GM23338 (cell line): ENCODE data around the gene AVPR1B. TPM values are rescaled to one million over a fixed set of nuclear protein-coding genes. Genes with fewer than 3 reads are reported as not detected.
A peak's percentile ranks its signal among the peaks of the same experiment; 100 is the strongest.

ENCODE experiments used
- ATAC-seq: fragments of 200-7000 bp; cut with Tn5 transposase; 3 replicates; pipeline ENCODE4 v1.9.1; 2020
- DNase-seq: peaks from one replicate; pipeline ENCODE4 v3.0.0-alpha.2; 2015; ENCODE audit warnings: low spot score
- H2AFZ ChIP-seq: fragments of 200-600 bp; sonication (generic); 2 replicates; pipeline ENCODE4 v1.8.0; 2016; ENCODE audit warnings: antibody characterized with exemption, mild to moderate bottlenecking, moderate library complexity
- H3F3A ChIP-seq: fragments of 200-600 bp; sonication (generic); replicated peaks from 2 replicates; pipeline ENCODE4 v1.8.0; 2017; ENCODE audit warnings: antibody characterized with exemption, mixed run types, low read depth
- H3K27ac ChIP-seq: fragments of 200-600 bp; sonication (generic); 2 replicates; pipeline ENCODE4 v1.6.1; 2016; ENCODE audit warnings: low read depth
- H3K27me3 ChIP-seq: fragments of 200-600 bp; sonication (generic); 2 replicates; pipeline ENCODE4 v1.8.0; 2016; ENCODE audit warnings: mild to moderate bottlenecking, mixed run types, moderate library complexity; ENCODE audit not compliant: insufficient read depth
- H3K36me3 ChIP-seq: fragments of 200-600 bp; sonication (generic); 2 replicates; pipeline ENCODE4 v1.8.0; 2016; ENCODE audit warnings: mild to moderate bottlenecking; ENCODE audit not compliant: insufficient read depth
- H3K4me1 ChIP-seq: fragments of 200-600 bp; sonication (generic); 2 replicates; pipeline ENCODE4 v1.8.0; 2016; ENCODE audit warnings: mild to moderate bottlenecking, moderate library complexity; ENCODE audit not compliant: insufficient read depth
- H3K4me2 ChIP-seq: fragments of 200-600 bp; sonication (generic); 2 replicates; pipeline ENCODE4 v1.7.1; 2017; ENCODE audit warnings: mixed run types
- H3K4me3 ChIP-seq: fragments of 200-600 bp; sonication (generic); 2 replicates; pipeline ENCODE4 v1.6.1; 2016; ENCODE audit warnings: mixed run types
- H3K79me2 ChIP-seq: fragments of 200-600 bp; sonication (generic); replicated peaks from 2 replicates; pipeline ENCODE4 v1.8.0; 2017; ENCODE audit warnings: mild to moderate bottlenecking; ENCODE audit not compliant: insufficient read depth
- H3K9me2 ChIP-seq: fragments of 200-600 bp; sonication (generic); 2 replicates; pipeline ENCODE4 v1.8.0; 2017; ENCODE audit not compliant: insufficient read depth
- H4K20me1 ChIP-seq: fragments of 200-600 bp; sonication (generic); replicated peaks from 2 replicates; pipeline ENCODE4 v1.8.0; 2017; ENCODE audit warnings: mild to moderate bottlenecking; ENCODE audit not compliant: insufficient read depth
- H3K27ac Mint-ChIP-seq: 2 replicates; pipeline ENCODE4 v1.8.0; 2020; ENCODE audit warnings: inconsistent platforms, mild to moderate bottlenecking, moderate library complexity, mixed read lengths
- H3K27me3 Mint-ChIP-seq: 3 replicates; pipeline ENCODE4 v1.8.0; 2022; ENCODE audit warnings: low read depth, mild to moderate bottlenecking, moderate library complexity, mixed read lengths, inconsistent platforms; ENCODE audit not compliant: insufficient read depth, poor library complexity
- H3K36me3 Mint-ChIP-seq: 3 replicates; pipeline ENCODE4 v1.8.0; 2021; ENCODE audit warnings: low read depth, mild to moderate bottlenecking, inconsistent platforms, moderate library complexity, mixed read lengths
- H3K4me1 Mint-ChIP-seq: 3 replicates; pipeline ENCODE4 v1.8.0; 2020; ENCODE audit warnings: mild to moderate bottlenecking, inconsistent platforms, mixed read lengths
- H3K4me3 Mint-ChIP-seq: 3 replicates; pipeline ENCODE4 v1.8.0; 2021; ENCODE audit warnings: moderate library complexity, mild to moderate bottlenecking, inconsistent platforms, mixed read lengths
- H3K9me3 Mint-ChIP-seq: 3 replicates; pipeline ENCODE4 v1.8.0; 2020; ENCODE audit warnings: moderate library complexity, mild to moderate bottlenecking, inconsistent platforms, mixed read lengths
- CREB1 ChIP-seq: fragments of 250-450 bp; sonication (Bioruptor Pico); IDR thresholded peaks from 2 replicates; pipeline ENCODE4 v1.5.0; 2020; ENCODE audit warnings: low read depth, mild to moderate bottlenecking, moderate library complexity
- EZH2phosphoT487 ChIP-seq: fragments of 200-600 bp; sonication (generic); IDR thresholded peaks from one replicate; pipeline ENCODE4 v1.8.1; 2018; ENCODE audit warnings: antibody characterized with exemption; ENCODE audit not compliant: unreplicated experiment
- ZNF114 ChIP-seq: fragments of 250-450 bp; sonication (Bioruptor Pico); IDR thresholded peaks from 2 replicates; pipeline ENCODE4 v1.5.0; 2020; ENCODE audit warnings: mild to moderate bottlenecking, moderate library complexity
- ZNF331 ChIP-seq: fragments of 250-450 bp; sonication (Bioruptor Pico); IDR thresholded peaks from 2 replicates; pipeline ENCODE4 v1.5.0; 2020; ENCODE audit warnings: low read depth, mild to moderate bottlenecking, moderate library complexity
- polyA plus RNA-seq: library from polyadenylated mRNA; unstranded; fragments of >200 nt; fragmentation: Nextera tagmentation; extraction: Ambion mirVana; gene quantifications from 2 replicates; pipeline ENCODE4 v1.2.1, GENCODE V29; 2016
- total RNA-seq: library from RNA; depleted of rRNA; stranded (reverse); fragments of >200 nt; shearing (Covaris generic); gene quantifications from 2 replicates; pipeline ENCODE4 v1.2.3, GENCODE V29; 2014
- TF ChIP-seq, protein P1 (sequence below): fragments of 250-450 bp; sonication (Bioruptor Pico); IDR thresholded peaks from 2 replicates; pipeline ENCODE4 v1.5.0; 2020; ENCODE audit warnings: mild to moderate bottlenecking, moderate library complexity
- TF ChIP-seq, protein P2 (sequence below): IDR thresholded peaks from 2 replicates; pipeline ENCODE4 v1.6.1; 2016; ENCODE audit warnings: antibody characterized with exemption
- TF ChIP-seq, protein P3 (sequence below), 2 experiments: fragments of 200-600 bp in 1 of 2; sonication (generic) in 1 of 2; conservative IDR thresholded peaks; 2 replicates each; pipeline versions ENCODE4 v1.5.1 to v1.6.1; 2016 to 2017; ENCODE audit warnings: antibody characterized with exemption in 2 of 2, low read depth in 2 of 2, mild to moderate bottlenecking in 2 of 2, moderate library complexity in 1 of 2
- TF ChIP-seq, protein P4 (sequence below): IDR thresholded peaks from one replicate; pipeline ENCODE4 v1.6.1; 2018; ENCODE audit warnings: antibody characterized with exemption; ENCODE audit not compliant: unreplicated experiment

AVPR1B gene
- total and polyA plus RNA-seq, 2 experiments from 2014 or later, result 0.24 to 0.52 TPM

DNA sequence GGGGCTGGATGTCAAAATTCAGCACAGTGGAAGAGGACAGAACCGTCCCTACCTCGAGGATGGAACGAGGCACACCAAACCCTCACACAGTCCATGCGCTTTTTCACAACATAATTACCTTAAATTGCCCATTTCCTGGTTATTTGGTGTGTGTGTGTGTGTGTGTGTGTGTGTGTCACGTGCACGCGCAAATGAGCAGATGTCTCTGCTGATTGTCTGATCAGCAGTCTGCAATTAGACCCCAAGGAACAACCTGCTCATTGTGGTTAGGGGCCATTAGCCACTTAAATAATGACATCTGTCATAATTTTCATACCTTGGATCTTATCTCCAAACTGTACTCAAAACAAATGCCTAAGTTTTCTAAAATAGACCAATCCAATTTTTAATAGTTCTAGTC, 23.2 kb downstream of the AVPR1B start:
- Mint-ChIP-seq H3K27me3 (peaks cover 2% of the 10 kb centered on the region), H3K27ac (no peak overlapping the region), H3K9me3 (no peaks in the 10 kb centered on the region), H3K4me1 (no peaks in the 10 kb centered on the region), H3K4me3 (no peak overlapping the region), H3K36me3 (no peaks in the 10 kb centered on the region)
- H3K27me3 ChIP-seq, result no peaks in the 10 kb centered on the region
- peak overlapping the region; percentile 83 for H2AFZ ChIP-seq
- H4K20me1 ChIP-seq, result no peaks in the 10 kb centered on the region
- H3K27ac ChIP-seq, result no peak overlapping the region
- no peaks in the 10 kb centered on the region for H3K36me3 ChIP-seq
- DNase-seq (no peak), ATAC-seq (no peak)
- H3K9me2 ChIP-seq, result no peaks in the 10 kb centered on the region
- H3K4me2 ChIP-seq, result no peak overlapping the region
- TF ChIP-seq, protein P1, sequence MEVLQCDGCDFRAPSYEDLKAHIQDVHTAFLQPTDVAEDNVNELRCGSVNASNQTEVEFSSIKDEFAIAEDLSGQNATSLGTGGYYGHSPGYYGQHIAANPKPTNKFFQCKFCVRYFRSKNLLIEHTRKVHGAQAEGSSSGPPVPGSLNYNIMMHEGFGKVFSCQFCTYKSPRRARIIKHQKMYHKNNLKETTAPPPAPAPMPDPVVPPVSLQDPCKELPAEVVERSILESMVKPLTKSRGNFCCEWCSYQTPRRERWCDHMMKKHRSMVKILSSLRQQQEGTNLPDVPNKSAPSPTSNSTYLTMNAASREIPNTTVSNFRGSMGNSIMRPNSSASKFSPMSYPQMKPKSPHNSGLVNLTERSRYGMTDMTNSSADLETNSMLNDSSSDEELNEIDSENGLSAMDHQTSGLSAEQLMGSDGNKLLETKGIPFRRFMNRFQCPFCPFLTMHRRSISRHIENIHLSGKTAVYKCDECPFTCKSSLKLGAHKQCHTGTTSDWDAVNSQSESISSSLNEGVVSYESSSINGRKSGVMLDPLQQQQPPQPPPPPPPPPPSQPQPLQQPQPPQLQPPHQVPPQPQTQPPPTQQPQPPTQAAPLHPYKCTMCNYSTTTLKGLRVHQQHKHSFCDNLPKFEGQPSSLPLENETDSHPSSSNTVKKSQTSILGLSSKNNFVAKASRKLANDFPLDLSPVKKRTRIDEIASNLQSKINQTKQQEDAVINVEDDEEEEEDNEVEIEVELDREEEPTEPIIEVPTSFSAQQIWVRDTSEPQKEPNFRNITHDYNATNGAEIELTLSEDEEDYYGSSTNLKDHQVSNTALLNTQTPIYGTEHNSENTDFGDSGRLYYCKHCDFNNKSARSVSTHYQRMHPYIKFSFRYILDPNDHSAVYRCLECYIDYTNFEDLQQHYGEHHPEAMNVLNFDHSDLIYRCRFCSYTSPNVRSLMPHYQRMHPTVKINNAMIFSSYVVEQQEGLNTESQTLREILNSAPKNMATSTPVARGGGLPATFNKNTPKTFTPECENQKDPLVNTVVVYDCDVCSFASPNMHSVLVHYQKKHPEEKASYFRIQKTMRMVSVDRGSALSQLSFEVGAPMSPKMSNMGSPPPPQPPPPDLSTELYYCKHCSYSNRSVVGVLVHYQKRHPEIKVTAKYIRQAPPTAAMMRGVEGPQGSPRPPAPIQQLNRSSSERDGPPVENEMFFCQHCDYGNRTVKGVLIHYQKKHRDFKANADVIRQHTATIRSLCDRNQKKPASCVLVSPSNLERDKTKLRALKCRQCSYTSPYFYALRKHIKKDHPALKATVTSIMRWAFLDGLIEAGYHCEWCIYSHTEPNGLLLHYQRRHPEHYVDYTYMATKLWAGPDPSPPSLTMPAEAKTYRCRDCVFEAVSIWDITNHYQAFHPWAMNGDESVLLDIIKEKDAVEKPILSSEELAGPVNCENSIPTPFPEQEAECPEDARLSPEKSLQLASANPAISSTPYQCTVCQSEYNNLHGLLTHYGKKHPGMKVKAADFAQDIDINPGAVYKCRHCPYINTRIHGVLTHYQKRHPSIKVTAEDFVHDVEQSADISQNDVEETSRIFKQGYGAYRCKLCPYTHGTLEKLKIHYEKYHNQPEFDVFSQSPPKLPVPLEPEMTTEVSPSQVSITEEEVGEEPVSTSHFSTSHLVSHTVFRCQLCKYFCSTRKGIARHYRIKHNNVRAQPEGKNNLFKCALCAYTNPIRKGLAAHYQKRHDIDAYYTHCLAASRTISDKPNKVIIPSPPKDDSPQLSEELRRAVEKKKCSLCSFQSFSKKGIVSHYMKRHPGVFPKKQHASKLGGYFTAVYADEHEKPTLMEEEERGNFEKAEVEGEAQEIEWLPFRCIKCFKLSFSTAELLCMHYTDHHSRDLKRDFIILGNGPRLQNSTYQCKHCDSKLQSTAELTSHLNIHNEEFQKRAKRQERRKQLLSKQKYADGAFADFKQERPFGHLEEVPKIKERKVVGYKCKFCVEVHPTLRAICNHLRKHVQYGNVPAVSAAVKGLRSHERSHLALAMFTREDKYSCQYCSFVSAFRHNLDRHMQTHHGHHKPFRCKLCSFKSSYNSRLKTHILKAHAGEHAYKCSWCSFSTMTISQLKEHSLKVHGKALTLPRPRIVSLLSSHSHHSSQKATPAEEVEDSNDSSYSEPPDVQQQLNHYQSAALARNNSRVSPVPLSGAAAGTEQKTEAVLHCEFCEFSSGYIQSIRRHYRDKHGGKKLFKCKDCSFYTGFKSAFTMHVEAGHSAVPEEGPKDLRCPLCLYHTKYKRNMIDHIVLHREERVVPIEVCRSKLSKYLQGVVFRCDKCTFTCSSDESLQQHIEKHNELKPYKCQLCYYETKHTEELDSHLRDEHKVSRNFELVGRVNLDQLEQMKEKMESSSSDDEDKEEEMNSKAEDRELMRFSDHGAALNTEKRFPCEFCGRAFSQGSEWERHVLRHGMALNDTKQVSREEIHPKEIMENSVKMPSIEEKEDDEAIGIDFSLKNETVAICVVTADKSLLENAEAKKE, result no peak
- TF ChIP-seq CREB1, result no peak
- TF ChIP-seq, protein P2, sequence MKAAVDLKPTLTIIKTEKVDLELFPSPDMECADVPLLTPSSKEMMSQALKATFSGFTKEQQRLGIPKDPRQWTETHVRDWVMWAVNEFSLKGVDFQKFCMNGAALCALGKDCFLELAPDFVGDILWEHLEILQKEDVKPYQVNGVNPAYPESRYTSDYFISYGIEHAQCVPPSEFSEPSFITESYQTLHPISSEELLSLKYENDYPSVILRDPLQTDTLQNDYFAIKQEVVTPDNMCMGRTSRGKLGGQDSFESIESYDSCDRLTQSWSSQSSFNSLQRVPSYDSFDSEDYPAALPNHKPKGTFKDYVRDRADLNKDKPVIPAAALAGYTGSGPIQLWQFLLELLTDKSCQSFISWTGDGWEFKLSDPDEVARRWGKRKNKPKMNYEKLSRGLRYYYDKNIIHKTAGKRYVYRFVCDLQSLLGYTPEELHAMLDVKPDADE, result no peak
- TF ChIP-seq, protein P3, sequence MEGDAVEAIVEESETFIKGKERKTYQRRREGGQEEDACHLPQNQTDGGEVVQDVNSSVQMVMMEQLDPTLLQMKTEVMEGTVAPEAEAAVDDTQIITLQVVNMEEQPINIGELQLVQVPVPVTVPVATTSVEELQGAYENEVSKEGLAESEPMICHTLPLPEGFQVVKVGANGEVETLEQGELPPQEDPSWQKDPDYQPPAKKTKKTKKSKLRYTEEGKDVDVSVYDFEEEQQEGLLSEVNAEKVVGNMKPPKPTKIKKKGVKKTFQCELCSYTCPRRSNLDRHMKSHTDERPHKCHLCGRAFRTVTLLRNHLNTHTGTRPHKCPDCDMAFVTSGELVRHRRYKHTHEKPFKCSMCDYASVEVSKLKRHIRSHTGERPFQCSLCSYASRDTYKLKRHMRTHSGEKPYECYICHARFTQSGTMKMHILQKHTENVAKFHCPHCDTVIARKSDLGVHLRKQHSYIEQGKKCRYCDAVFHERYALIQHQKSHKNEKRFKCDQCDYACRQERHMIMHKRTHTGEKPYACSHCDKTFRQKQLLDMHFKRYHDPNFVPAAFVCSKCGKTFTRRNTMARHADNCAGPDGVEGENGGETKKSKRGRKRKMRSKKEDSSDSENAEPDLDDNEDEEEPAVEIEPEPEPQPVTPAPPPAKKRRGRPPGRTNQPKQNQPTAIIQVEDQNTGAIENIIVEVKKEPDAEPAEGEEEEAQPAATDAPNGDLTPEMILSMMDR (conservative IDR thresholded peaks at IDR 0.05; ENCODE audit: low read depth in 2 of 2), result no peak
- no peak for TF ChIP-seq EZH2phosphoT487
- no peak for TF ChIP-seq ZNF331 (CRISPR knock-in tag)
- TF ChIP-seq, protein P4, sequence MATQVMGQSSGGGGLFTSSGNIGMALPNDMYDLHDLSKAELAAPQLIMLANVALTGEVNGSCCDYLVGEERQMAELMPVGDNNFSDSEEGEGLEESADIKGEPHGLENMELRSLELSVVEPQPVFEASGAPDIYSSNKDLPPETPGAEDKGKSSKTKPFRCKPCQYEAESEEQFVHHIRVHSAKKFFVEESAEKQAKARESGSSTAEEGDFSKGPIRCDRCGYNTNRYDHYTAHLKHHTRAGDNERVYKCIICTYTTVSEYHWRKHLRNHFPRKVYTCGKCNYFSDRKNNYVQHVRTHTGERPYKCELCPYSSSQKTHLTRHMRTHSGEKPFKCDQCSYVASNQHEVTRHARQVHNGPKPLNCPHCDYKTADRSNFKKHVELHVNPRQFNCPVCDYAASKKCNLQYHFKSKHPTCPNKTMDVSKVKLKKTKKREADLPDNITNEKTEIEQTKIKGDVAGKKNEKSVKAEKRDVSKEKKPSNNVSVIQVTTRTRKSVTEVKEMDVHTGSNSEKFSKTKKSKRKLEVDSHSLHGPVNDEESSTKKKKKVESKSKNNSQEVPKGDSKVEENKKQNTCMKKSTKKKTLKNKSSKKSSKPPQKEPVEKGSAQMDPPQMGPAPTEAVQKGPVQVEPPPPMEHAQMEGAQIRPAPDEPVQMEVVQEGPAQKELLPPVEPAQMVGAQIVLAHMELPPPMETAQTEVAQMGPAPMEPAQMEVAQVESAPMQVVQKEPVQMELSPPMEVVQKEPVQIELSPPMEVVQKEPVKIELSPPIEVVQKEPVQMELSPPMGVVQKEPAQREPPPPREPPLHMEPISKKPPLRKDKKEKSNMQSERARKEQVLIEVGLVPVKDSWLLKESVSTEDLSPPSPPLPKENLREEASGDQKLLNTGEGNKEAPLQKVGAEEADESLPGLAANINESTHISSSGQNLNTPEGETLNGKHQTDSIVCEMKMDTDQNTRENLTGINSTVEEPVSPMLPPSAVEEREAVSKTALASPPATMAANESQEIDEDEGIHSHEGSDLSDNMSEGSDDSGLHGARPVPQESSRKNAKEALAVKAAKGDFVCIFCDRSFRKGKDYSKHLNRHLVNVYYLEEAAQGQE, result no peak
- TF ChIP-seq ZNF114 (CRISPR knock-in tag), result no peak
- H3K4me1 ChIP-seq, result no peaks in the 10 kb centered on the region
- H3K79me2 ChIP-seq, result no peaks in the 10 kb centered on the region
- no peaks in the 10 kb centered on the region for H3F3A ChIP-seq
- no peak overlapping the region for H3K4me3 ChIP-seq
